K562 (cell line): ENCODE data around the gene GBA3. TPM values are rescaled to one million over a fixed set of nuclear protein-coding genes. Genes with fewer than 3 reads are reported as not detected.

ENCODE experiments used
- ATAC-seq: fragments of 200-7000 bp; cut with Tn5 transposase; 3 replicates; pipeline ENCODE4 v1.9.1; 2020; ENCODE audit warnings: moderate library complexity
- BruUV-seq: library from RNA; stranded (reverse); fragments of 400-500 nt; replicated peaks from 2 replicates; lab custom pipeline; 2021; lab: Mats Ljungman, UMichigan
- CTCF ChIA-PET: fragments of 300-600 bp; formaldehyde crosslinking; extraction: SDS; loops from one replicate; lab custom pipeline; 2021; ENCODE audit warnings: low intra/inter-chr PET ratio; lab: Yijun Ruan, JAX
- POLR2A ChIA-PET: fragments of 300-600, 350-650 bp; sonication (Branson Sonifier 250); formaldehyde crosslinking; extraction: SDS; loops from one replicate; lab custom pipeline; 2021; ENCODE audit warnings: antibody characterized with exemption, inconsistent platforms; lab: Yijun Ruan, JAX
- DNase-seq, 4 experiments: peaks; one replicate each; pipeline versions ENCODE4 v3.0.0 to v3.0.0-alpha.2; 2011 to 2018; ENCODE audit warnings: low spot score in 3 of 4, mixed read lengths in 3 of 4; ENCODE audit errors: extremely low read depth in 1 of 4
- FAIRE-seq: peaks from 2 replicates; lab custom pipeline; 2011; peaks lifted over from hg19 to GRCh38; lab: Jason Lieb, UNC
- H2AFZ ChIP-seq: 2 replicates; pipeline ENCODE4 v1.6.0; 2011; ENCODE audit warnings: low read depth, low read length, control low read depth, inconsistent platforms
- H3K27ac ChIP-seq: fragments of 200-600 bp; 3 replicates; pipeline ENCODE4 v1.8.0; 2011; ENCODE audit warnings: low read depth, mild to moderate bottlenecking, control low read depth, inconsistent platforms, low read length, moderate library complexity, mixed read lengths; ENCODE audit errors: extremely low read depth
- H3K27me3 ChIP-seq, 2 experiments: fragments of 300-600 bp in 1 of 2; 2 replicates in 1 of 2; 3 replicates in 1 of 2; pipeline versions ENCODE4 v1.6.0 to v1.8.0; 2011; ENCODE audit warnings: inconsistent platforms in 2 of 2, low read length in 2 of 2, mild to moderate bottlenecking in 1 of 2, mixed read lengths in 1 of 2, moderate library complexity in 1 of 2; ENCODE audit not compliant: control insufficient read depth in 2 of 2, insufficient read depth in 2 of 2
- H3K36me3 ChIP-seq: fragments of 300-600 bp; 3 replicates; pipeline ENCODE4 v1.8.0; 2011; ENCODE audit warnings: mild to moderate bottlenecking, low read length, inconsistent platforms; ENCODE audit not compliant: control insufficient read depth, insufficient read depth
- H3K4me1 ChIP-seq, 2 experiments: fragments of 200-600 bp in 1 of 2; replicated peaks in 1 of 2; 2 replicates in 1 of 2; 3 replicates in 1 of 2; pipeline versions ENCODE4 v1.5.1 to v1.8.0; 2011; ENCODE audit warnings: inconsistent platforms in 2 of 2, low read length in 2 of 2, mild to moderate bottlenecking in 1 of 2, mixed read lengths in 1 of 2, moderate library complexity in 1 of 2; ENCODE audit not compliant: control insufficient read depth in 2 of 2, insufficient read depth in 2 of 2
- H3K4me2 ChIP-seq: 2 replicates; pipeline ENCODE4 v1.6.1; 2011; ENCODE audit warnings: low read length, control low read depth, inconsistent platforms, mixed read lengths; ENCODE audit not compliant: insufficient read depth
- H3K4me3 ChIP-seq: fragments of 200-600 bp; sonication (generic), shearing (Covaris generic); 2 replicates; pipeline ENCODE4 v1.5.1; 2016; ENCODE audit warnings: control low read depth, inconsistent platforms
- H3K79me2 ChIP-seq: fragments of 200-600 bp; 3 replicates; pipeline ENCODE4 v1.8.0; 2011; ENCODE audit warnings: low read length, inconsistent platforms; ENCODE audit not compliant: control insufficient read depth, insufficient read depth
- H3K9ac ChIP-seq, 2 experiments: 2 replicates each; pipeline versions ENCODE4 v1.6.0 to v1.6.1; 2011; ENCODE audit warnings: low read depth in 2 of 2, low read length in 2 of 2, control low read depth in 1 of 2, inconsistent platforms in 1 of 2, mild to moderate bottlenecking in 1 of 2, mixed read lengths in 1 of 2; ENCODE audit not compliant: insufficient read depth in 1 of 2
- H3K9me1 ChIP-seq: one replicate; pipeline ENCODE4 v1.6.0; 2011; ENCODE audit warnings: inconsistent platforms, mild to moderate bottlenecking, low read length, moderate library complexity; ENCODE audit not compliant: control insufficient read depth, insufficient read depth
- H3K9me3 ChIP-seq: replicated peaks from 2 replicates; pipeline ENCODE4 v1.5.1; 2011; ENCODE audit warnings: low read depth, low read length, inconsistent platforms; ENCODE audit not compliant: control insufficient read depth, insufficient read depth
- H4K20me1 ChIP-seq: replicated peaks from 2 replicates; pipeline ENCODE4 v1.6.1; 2011; ENCODE audit warnings: low read length, inconsistent platforms, mixed read lengths; ENCODE audit not compliant: control insufficient read depth, insufficient read depth
- ADNP ChIP-seq: fragments of 200-800 bp; sonication (Bioruptor generic); IDR thresholded peaks from 2 replicates; pipeline ENCODE4 v1.6.1; 2016; ENCODE audit warnings: missing genetic modification characterization, missing compliant biosample characterization
- ARID2 ChIP-seq: fragments of 450-650 bp; IDR thresholded peaks from 2 replicates; pipeline ENCODE4 v1.6.1; 2017; ENCODE audit warnings: antibody characterized with exemption, mild to moderate bottlenecking
- BMI1 ChIP-seq: fragments of 150-350 bp; IDR thresholded peaks from 2 replicates; pipeline ENCODE4 v1.6.1; 2014; ENCODE audit warnings: low read length
- BRCA1 ChIP-seq, 2 experiments: fragments of 450-650 bp in 1 of 2; sonication (generic) in 1 of 2; formaldehyde crosslinking in 1 of 2; IDR thresholded peaks; 2 replicates each; pipeline versions ENCODE4 v1.5.0 to v1.6.1; 2017 to 2020; ENCODE audit warnings: mild to moderate bottlenecking in 1 of 2, missing genetic modification reagents in 1 of 2
- EGR1 ChIP-seq: fragments of 450-650 bp; conservative IDR thresholded peaks from 2 replicates; pipeline ENCODE4 v1.6.1; 2017; ENCODE audit warnings: mild to moderate bottlenecking
- EZH2 ChIP-seq: IDR thresholded peaks from 2 replicates; pipeline ENCODE4 v1.6.1; 2012; ENCODE audit warnings: low read depth, mild to moderate bottlenecking, inconsistent platforms, low read length, borderline replicate concordance
- GABPA ChIP-seq: fragments of 200-800 bp; sonication (Bioruptor generic); conservative IDR thresholded peaks from 2 replicates; pipeline ENCODE4 v1.6.1; 2016; ENCODE audit warnings: low read depth, missing genetic modification characterization, missing compliant biosample characterization
- MCM5 ChIP-seq: fragments of 450-650 bp; IDR thresholded peaks from 2 replicates; pipeline ENCODE4 v1.6.1; 2016; ENCODE audit warnings: low read depth
- MTA1 ChIP-seq: fragments of 450-650 bp; IDR thresholded peaks from 2 replicates; pipeline ENCODE4 v1.6.1; 2017; ENCODE audit warnings: borderline replicate concordance
- NFE2 ChIP-seq: IDR thresholded peaks from 2 replicates; pipeline ENCODE4 v1.6.1; 2014; ENCODE audit warnings: antibody characterized with exemption, low read depth
- PURB ChIP-seq: sonication (generic); formaldehyde crosslinking; IDR thresholded peaks from 2 replicates; pipeline ENCODE4 v1.9.0; 2021; ENCODE audit warnings: low read depth, mild to moderate bottlenecking, missing genetic modification reagents
- PYGO2 ChIP-seq: fragments of 450-650 bp; IDR thresholded peaks from 2 replicates; pipeline ENCODE4 v1.6.1; 2016; ENCODE audit warnings: mild to moderate bottlenecking, missing genetic modification characterization, moderate library complexity, missing compliant biosample characterization
- RBM34 ChIP-seq: fragments of 200-400 bp; formaldehyde crosslinking; IDR thresholded peaks from 2 replicates; pipeline ENCODE4 v1.6.1; 2018; ENCODE audit warnings: low read length, borderline replicate concordance; ENCODE audit not compliant: insufficient read depth
- SLC30A9 ChIP-seq: fragments of 250-450 bp; sonication (Bioruptor Pico); IDR thresholded peaks from 2 replicates; pipeline ENCODE4 v1.8.0; 2022; ENCODE audit warnings: mild to moderate bottlenecking, moderate library complexity
- SMARCB1 ChIP-seq: IDR thresholded peaks from 2 replicates; pipeline ENCODE4 v1.6.1; 2011; ENCODE audit warnings: improper control_type of control experiment, low read depth; ENCODE audit not compliant: insufficient read length
- ZNF668 ChIP-seq: fragments of 250-450 bp; sonication (Bioruptor Pico); IDR thresholded peaks from 2 replicates; pipeline ENCODE4 v1.8.0; 2022; ENCODE audit warnings: mild to moderate bottlenecking, inconsistent platforms
- ZNF79 ChIP-seq: fragments of 250-450 bp; sonication (Bioruptor Pico); IDR thresholded peaks from 2 replicates; pipeline ENCODE4 v1.4.0; 2020; ENCODE audit warnings: low read depth, mild to moderate bottlenecking, moderate library complexity
- in situ Hi-C: fragments of 300-500 bp; cut with MboI; formaldehyde crosslinking; loops from 4 replicates; pipeline ENCODE4 v1.15.0; 2018; ENCODE audit warnings: inconsistent platforms, mixed read lengths
- intact Hi-C: fragments of 100-400 bp; cut with micrococcal nuclease; formaldehyde crosslinking; loops from 2 replicates; pipeline ENCODE4 v1.14.2; 2022
- polyA plus RNA-seq, 8 experiments: library from polyadenylated mRNA; depleted of rRNA in 4 of 8; stranded (reverse) in 5 of 8; unstranded in 3 of 8; fragments of >200 nt; fragmentation: Nextera tagmentation in 2 of 8; fragmentation: Illumina TruSeq in 1 of 8; extraction: Ambion mirVana in 2 of 8; extraction: Trizol in 1 of 8; gene quantifications; 2 replicates each; pipeline versions ENCODE4 v1.2.1 to v1.2.3, GENCODE V29; 2011 to 2014; ENCODE audit warnings: inconsistent platforms in 1 of 8, missing spikeins in 1 of 8
- total RNA-seq, 7 experiments: library from RNA; depleted of rRNA in 6 of 7; stranded (reverse); fragments of >200 nt in 6 of 7; fragmentation: Illumina TruSeq in 2 of 7; extraction: Trizol in 2 of 7; gene quantifications; 2 replicates each; pipeline versions ENCODE4 v1.2.1 to v1.2.3, GENCODE V29; 2011 to 2021; ENCODE audit warnings: low replicate concordance in 1 of 7
- TF ChIP-seq, protein P1 (sequence below): fragments of 450-650 bp; formaldehyde crosslinking; IDR thresholded peaks from 2 replicates; pipeline ENCODE4 v1.4.0; 2020; ENCODE audit warnings: mild to moderate bottlenecking, moderate library complexity
- TF ChIP-seq, protein P2 (sequence below): IDR thresholded peaks from 2 replicates; pipeline ENCODE4 v1.6.1; 2012; ENCODE audit warnings: low read depth, low read length, improper control_type of control experiment, borderline replicate concordance

GBA3 gene
- total and polyA plus RNA-seq, 9 of the 15 experiments (the other 6 are each of a cell fraction or from before 2014, with no cell fraction given), result 0.13 to 0.75 (median 0.40) TPM; not detected in 1

DNA sequence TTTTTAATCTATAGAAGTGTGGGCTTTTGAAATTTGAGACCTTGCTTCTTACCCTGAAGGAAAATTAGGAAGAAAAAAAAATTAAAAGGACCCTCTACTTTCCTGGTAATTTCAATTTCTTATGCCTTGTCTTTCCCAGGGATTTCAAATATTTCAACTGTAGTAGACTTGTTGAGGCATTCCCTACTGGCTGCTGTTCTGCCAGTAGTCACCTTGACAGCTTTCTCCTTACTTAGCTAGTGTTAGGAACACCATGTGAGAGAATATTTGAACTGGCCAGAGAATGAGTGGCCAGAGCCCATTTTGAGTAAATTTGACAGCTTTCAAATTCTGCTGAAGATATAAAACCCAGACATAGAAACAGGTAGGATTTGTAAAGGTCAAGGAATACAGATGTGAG is 24.0 kb upstream of the GBA3 start:
- Histone ChIP-seq H3K4me2 (no peak overlapping the region), H3K27me3 (no peaks in the 10 kb centered on the region), H4K20me1 (no peaks in the 10 kb centered on the region), H3K9me3 (no peaks in the 10 kb centered on the region), H3K27ac (no peak overlapping the region), H3K4me3 (no peak overlapping the region), H3K36me3 (no peaks in the 10 kb centered on the region), H3K9ac (no peak overlapping the region), H3K9me1 (no peaks in the 10 kb centered on the region), H3K79me2 (no peaks in the 10 kb centered on the region), H2AFZ (no peak overlapping the region), H3K4me1 (no peaks in the 10 kb centered on the region)
- TF ChIP-seq ZNF668, result no peak
- no peak for TF ChIP-seq SMARCB1
- TF ChIP-seq NFE2, result no peak
- TF ChIP-seq, protein P1, sequence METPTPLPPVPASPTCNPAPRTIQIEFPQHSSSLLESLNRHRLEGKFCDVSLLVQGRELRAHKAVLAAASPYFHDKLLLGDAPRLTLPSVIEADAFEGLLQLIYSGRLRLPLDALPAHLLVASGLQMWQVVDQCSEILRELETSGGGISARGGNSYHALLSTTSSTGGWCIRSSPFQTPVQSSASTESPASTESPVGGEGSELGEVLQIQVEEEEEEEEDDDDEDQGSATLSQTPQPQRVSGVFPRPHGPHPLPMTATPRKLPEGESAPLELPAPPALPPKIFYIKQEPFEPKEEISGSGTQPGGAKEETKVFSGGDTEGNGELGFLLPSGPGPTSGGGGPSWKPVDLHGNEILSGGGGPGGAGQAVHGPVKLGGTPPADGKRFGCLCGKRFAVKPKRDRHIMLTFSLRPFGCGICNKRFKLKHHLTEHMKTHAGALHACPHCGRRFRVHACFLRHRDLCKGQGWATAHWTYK (CRISPR knock-in tag), result no peak
- no peak for TF ChIP-seq ADNP (tag)
- TF ChIP-seq ZNF79 (CRISPR knock-in tag), result no peak
- TF ChIP-seq PURB (CRISPR knock-in tag), result no peak
- no peak for TF ChIP-seq ARID2
- TF ChIP-seq, protein P2, sequence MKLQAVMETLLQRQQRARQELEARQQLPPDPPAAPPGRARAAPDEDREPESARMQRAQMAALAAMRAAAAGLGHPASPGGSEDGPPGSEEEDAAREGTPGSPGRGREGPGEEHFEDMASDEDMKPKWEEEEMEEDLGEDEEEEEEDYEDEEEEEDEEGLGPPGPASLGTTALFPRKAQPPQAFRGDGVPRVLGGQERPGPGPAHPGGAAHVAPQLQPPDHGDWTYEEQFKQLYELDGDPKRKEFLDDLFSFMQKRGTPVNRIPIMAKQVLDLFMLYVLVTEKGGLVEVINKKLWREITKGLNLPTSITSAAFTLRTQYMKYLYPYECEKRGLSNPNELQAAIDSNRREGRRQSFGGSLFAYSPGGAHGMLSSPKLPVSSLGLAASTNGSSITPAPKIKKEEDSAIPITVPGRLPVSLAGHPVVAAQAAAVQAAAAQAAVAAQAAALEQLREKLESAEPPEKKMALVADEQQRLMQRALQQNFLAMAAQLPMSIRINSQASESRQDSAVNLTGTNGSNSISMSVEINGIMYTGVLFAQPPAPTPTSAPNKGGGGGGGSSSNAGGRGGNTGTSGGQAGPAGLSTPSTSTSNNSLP, result no peak
- TF ChIP-seq SLC30A9 (CRISPR knock-in tag), result no peak
- TF ChIP-seq EGR1, result no peak
- no peak for TF ChIP-seq PYGO2 (tag)
- no peak for TF ChIP-seq BMI1
- TF ChIP-seq MCM5, result no peak
- no peak for TF ChIP-seq GABPA (tag)
- no peak for TF ChIP-seq BRCA1 (IDR thresholded peaks at IDR 0.05)
- no peak for TF ChIP-seq BRCA1 (CRISPR knock-in tag; IDR thresholded peaks at IDR 0.05)
- no peak for TF ChIP-seq EZH2
- TF ChIP-seq RBM34, result no peak
- no peak for TF ChIP-seq MTA1
- intact Hi-C loops (no loop called here), in situ Hi-C loops (no loop called here)
- ATAC-seq (no peak), FAIRE-seq (no peak), DNase-seq (no peak)
- CTCF ChIA-PET, result no interaction called here
- BruUV-seq, result no TSS peak
- POLR2A ChIA-PET, result no interaction called here
